Heart right ventricle (tissue), 16 donors: ENCODE data around the gene UBE2QL1. TPM values are rescaled to one million over a fixed set of nuclear protein-coding genes. Genes with fewer than 3 reads are reported as not detected.

Experiments
- ATAC-seq, 8 donors: fragments of 200-7000 bp; cut with Tn5 transposase; one replicate each; pipeline ENCODE4 v1.9.1; 2020; ENCODE audit warnings: mild to moderate bottlenecking in 8 of 8, moderate library complexity in 8 of 8, moderate number of reproducible peaks in 1 of 8
- DNase-seq, 2 donors: peaks; one replicate each; pipeline ENCODE4 v3.0.0-alpha.2; 2020
- H3K27ac ChIP-seq, 10 donors: fragments of 200-600 bp; sonication (generic) in 2 of 10; one replicate each; pipeline versions ENCODE4 v1.5.0 to v1.8.0; 2020 to 2022; ENCODE audit warnings: mild to moderate bottlenecking in 3 of 10
- H3K27me3 ChIP-seq, 7 donors: fragments of 200-600 bp; one replicate each; pipeline ENCODE4 v1.8.0; 2021 to 2022; ENCODE audit warnings: mild to moderate bottlenecking in 2 of 7
- H3K36me3 ChIP-seq, 9 donors: fragments of 200-600 bp; sonication (generic) in 1 of 9; one replicate each; pipeline versions ENCODE4 v1.5.0 to v1.8.0; 2020 to 2022; ENCODE audit warnings: mild to moderate bottlenecking in 2 of 9
- H3K4me1 ChIP-seq, 9 donors: fragments of 200-600 bp; sonication (generic) in 1 of 9; one replicate each; pipeline versions ENCODE4 v1.5.0 to v1.8.0; 2020 to 2022; ENCODE audit warnings: mild to moderate bottlenecking in 4 of 9
- H3K4me3 ChIP-seq, 10 donors: fragments of 200-600 bp; sonication (generic) in 2 of 10; one replicate each; pipeline versions ENCODE4 v1.5.0 to v1.8.0; 2020 to 2022; ENCODE audit warnings: mild to moderate bottlenecking in 7 of 10, moderate library complexity in 2 of 10
- H3K9me3 ChIP-seq, 11 donors: fragments of 200-600 bp in 10 of 11; sonication (generic) in 2 of 11; one replicate each; pipeline versions ENCODE4 v1.5.0 to v1.8.0; 2013 to 2022; ENCODE audit warnings: mild to moderate bottlenecking in 2 of 11, control low read depth in 1 of 11, moderate library complexity in 1 of 11
- WGBS, 2 donors: extraction: QIAGEN DNeasy Blood & Tissue Kit; methylation state at CpG; one replicate each; pipeline ENCODE4 v1.1.7; 2013; ENCODE audit warnings: inconsistent platforms in 1 of 2; 5-methylcytosine and 5-hydroxymethylcytosine counted together
- intact Hi-C, 10 donors: fragments of 100-400 bp; cut with DNase I; formaldehyde crosslinking; loops; one replicate each; pipeline versions ENCODE4 v1.11.1 to v1.14.2; 2022
- polyA plus RNA-seq, 2 donors: library from polyadenylated mRNA; stranded (reverse); fragments of 200-250 nt; gene quantifications; one replicate each; pipeline ENCODE4 v1.2.3, GENCODE V29; 2013
- total RNA-seq, 10 donors: library from RNA; stranded (reverse); fragmentation: NEBNext Ultra II Directional in 3 of 10; extraction: Animal tissue kit (Norgen Biotek cat#: 25700) in 3 of 10; gene quantifications; one replicate each; pipeline versions ENCODE4 v1.2.1 to v1.2.4, GENCODE V29; 2021 to 2023
- TF ChIP-seq, protein P1 (sequence below), 9 donors: fragments of 200-600 bp; sonication (generic) in 2 of 9; IDR thresholded peaks; one replicate each; pipeline versions ENCODE4 v1.5.0 to v1.8.0; 2021 to 2022; ENCODE audit warnings: antibody characterized with exemption in 9 of 9, mild to moderate bottlenecking in 5 of 9, moderate library complexity in 1 of 9
- donor health status: Arrhythmogenic right ventricular cardiomyopathy.
- donor health status: ischemic (EF 13 %, LVEDD 7.1; RV severe dilation, severe dysfunction).
- donor health status: healthy with polysubstance abuse.
- donor health status: DM: no; HTN: yes; CAD: no.
- donor health status: DM: no; HTN: no; CAD: no.
- donor health status: ischemic (EF 25% LVEDD 6.9; RV normal size, moderate dysfunction).
- donor health status: ischemic (EF 25% LVEDD 5.7; RV mildly dilated, moderate dysfunction).
- donor health status: healthy.
- donor health status: DM: yes; HTN: yes; CAD: no.
- donor health status: Ischemic cardiomyopathy.
- donor health status: ischemic (EF 35%, LVEDD 5.7; RV mildly dilated, moderate dysfunction).
- donor health status: nonischemic (EF 11% LVEDD 7.7; RV severe dilation, severe dysfunction).
- donor health status: DM: yes; HTN: yes; CAD: no.
- donor health status: PGD.
- donor health status: ischemic (EF 29% LVEDD 5.4; RV normal size, mild dysfunction).
- donor health status: nonischemic (EF 23%, LVEDD 6.1; RV moderate dilation, normal function).

Gene UBE2QL1
- total and polyA plus RNA-seq, 12 donors, result 8.9 to 26.3 (median 18.1) TPM

DNA sequence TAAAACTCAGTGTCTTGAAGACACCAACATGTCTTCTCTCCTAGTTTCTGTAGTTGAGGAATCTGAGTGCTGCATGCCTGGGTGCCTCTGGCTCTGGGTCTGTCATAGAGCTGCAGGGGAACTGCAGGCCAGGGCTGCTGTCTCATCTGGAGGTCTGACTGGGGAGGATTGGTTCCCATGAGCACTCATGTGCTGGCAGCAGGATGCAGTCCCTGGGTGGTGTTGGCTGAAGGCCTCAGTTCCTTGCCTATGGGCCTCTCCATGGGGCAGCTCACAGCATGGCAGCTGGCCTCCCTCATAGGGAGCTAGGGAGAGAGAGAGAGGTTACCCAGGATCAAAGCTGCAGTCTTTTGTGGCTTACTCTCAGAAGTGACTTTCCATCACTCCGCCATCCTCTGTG lies 22.6 kb downstream of the UBE2QL1 start:
- DNase-seq, result no peak
- Histone ChIP-seq H3K27me3 (peaks cover 0 to 4% (median 0%) of the 10 kb centered on the region in 7 donors), H3K9me3 (peaks cover 0 to 6% (median 0%) of the 10 kb centered on the region in 11 donors), H3K4me3 (no peak overlapping the region), H3K36me3 (no peaks in the 10 kb centered on the region), H3K27ac (peak overlapping the region in 1 of 10 donors; percentile 49), H3K4me1 (peaks cover 0 to 73% (median 17%) of the 10 kb centered on the region in 9 donors)
- WGBS, 2 donors, result 91 to 96% methylated on average over 1 of the region's 1 CpG
- ATAC-seq, result no peak
- TF ChIP-seq, protein P1, sequence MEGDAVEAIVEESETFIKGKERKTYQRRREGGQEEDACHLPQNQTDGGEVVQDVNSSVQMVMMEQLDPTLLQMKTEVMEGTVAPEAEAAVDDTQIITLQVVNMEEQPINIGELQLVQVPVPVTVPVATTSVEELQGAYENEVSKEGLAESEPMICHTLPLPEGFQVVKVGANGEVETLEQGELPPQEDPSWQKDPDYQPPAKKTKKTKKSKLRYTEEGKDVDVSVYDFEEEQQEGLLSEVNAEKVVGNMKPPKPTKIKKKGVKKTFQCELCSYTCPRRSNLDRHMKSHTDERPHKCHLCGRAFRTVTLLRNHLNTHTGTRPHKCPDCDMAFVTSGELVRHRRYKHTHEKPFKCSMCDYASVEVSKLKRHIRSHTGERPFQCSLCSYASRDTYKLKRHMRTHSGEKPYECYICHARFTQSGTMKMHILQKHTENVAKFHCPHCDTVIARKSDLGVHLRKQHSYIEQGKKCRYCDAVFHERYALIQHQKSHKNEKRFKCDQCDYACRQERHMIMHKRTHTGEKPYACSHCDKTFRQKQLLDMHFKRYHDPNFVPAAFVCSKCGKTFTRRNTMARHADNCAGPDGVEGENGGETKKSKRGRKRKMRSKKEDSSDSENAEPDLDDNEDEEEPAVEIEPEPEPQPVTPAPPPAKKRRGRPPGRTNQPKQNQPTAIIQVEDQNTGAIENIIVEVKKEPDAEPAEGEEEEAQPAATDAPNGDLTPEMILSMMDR (IDR thresholded peaks at IDR 0.05), result no peak
- intact Hi-C loops, result no loop called here

DNA sequence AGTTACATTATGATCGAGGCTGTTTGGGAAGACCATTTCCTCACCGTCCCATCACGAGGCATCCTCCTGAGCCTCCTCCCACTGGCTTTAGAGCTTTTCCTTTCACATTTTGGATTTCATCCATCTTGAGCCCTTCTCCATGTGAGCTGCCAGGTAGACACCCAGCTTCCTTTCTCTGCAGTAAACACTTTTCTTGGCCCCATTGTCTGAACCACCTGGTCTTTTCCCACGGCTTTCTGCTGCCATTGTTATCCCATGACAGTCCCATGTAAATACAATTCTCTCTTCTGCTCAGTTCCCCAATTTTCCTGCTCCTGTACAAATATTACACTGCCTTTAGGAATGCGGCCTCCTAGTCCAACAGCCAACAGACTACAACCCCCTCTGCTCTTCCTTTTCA lies 24.1 kb downstream of the UBE2QL1 start:
- peak overlapping the region in 4 of 10 donors; percentile 12 to 44 (median 24) for H3K27ac ChIP-seq
- no peak for DNase-seq
- H3K36me3 ChIP-seq, result no peaks in the 10 kb centered on the region
- peaks cover 0 to 68% (median 11%) of the 10 kb centered on the region in 9 donors for H3K4me1 ChIP-seq
- intact Hi-C loops, result no loop called here
- TF ChIP-seq, protein P1 (IDR thresholded peaks at IDR 0.05), result no peak
- no peak overlapping the region for H3K4me3 ChIP-seq
- peaks cover 0 to 4% (median 0%) of the 10 kb centered on the region in 7 donors for H3K27me3 ChIP-seq
- WGBS, 2 donors, result 60 to 61% methylated on average over 5 of the region's 5 CpGs
- ATAC-seq, result no peak
- peaks cover 0 to 6% (median 0%) of the 10 kb centered on the region in 11 donors for H3K9me3 ChIP-seq

DNA sequence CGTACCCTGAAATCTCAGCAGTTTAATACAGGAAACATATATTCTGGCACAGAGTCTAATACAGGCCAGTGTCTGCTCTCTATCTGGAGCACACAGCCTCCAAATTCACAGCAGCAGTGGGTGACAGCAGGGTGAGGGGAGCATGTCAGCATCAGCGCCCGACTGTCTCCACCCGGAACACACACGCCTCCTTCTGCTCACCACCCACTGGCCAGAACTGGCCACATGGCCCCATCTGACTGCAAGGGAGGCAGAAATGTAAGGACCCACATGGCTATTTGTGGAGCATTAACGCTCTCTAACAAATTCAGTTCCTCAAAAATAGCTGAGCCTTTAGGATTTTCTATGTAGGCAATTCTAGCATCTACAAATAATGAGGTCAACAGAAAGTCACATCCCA lies 24.6 kb downstream of the UBE2QL1 start:
- Histone ChIP-seq H3K36me3 (no peaks in the 10 kb centered on the region), H3K4me1 (peaks cover 0 to 64% (median 11%) of the 10 kb centered on the region in 9 donors), H3K27ac (peak overlapping the region in 5 of 10 donors; percentile 3 to 44 (median 22)), H3K27me3 (peaks cover 0 to 4% (median 0%) of the 10 kb centered on the region in 7 donors), H3K9me3 (peaks cover 0 to 6% (median 0%) of the 10 kb centered on the region in 11 donors), H3K4me3 (no peak overlapping the region)
- DNase-seq (peak in 1 of 2 donors; percentile 36), ATAC-seq (peak; percentile 70 to 90 (median 83))
- TF ChIP-seq, protein P1 (IDR thresholded peaks at IDR 0.05), result no peak
- intact Hi-C loops, result no loop called here
- WGBS, 2 donors, result 53 to 59% methylated on average over 6 of the region's 6 CpGs

DNA sequence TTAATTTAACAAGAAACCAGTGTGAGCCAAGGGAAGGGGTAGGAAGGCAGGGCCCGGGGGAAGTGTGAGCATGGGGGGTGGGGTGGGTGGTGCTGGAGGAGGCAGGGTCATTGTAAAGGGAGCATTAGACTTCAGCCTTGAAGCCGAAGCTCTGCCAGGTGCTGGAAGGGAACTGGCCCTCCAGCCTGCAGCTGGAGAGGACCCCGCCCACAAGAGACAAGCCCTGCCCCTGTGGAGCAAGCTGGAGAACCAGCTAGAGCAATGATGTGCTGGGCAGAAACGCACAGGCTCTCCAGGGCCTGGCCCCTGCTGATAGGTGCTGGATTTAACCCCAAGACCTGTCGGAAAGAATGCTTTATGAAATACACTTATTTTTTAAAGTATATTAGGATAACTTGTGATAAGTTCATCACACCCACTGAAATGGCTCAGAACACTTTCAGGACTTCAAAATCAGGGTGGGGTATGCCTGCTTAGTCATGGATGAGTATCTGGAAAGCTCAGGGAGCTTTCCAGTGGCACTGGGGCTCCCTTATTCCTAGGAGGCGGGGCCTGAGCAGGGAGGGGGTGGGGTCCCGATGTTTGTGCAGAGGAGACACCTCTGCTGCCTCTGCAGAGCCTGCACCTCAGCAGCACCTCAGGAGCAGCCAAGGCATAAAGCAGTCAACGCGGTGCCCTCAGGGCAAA lies 27.1 kb downstream of the UBE2QL1 start:
- Histone ChIP-seq H3K4me1 (peaks cover 0 to 47% (median 11%) of the 10 kb centered on the region in 9 donors), H3K4me3 (no peak overlapping the region), H3K36me3 (no peaks in the 10 kb centered on the region), H3K27me3 (no peaks in the 10 kb centered on the region), H3K9me3 (peaks cover 0 to 6% (median 0%) of the 10 kb centered on the region in 11 donors), H3K27ac (no peak overlapping the region)
- 49 to 53% methylated on average over 9 of the region's 9 CpGs for WGBS, 2 donors
- no peak for DNase-seq
- intact Hi-C loops, result no loop called here
- peak in 1 of 8 donors; percentile 6 for ATAC-seq
- TF ChIP-seq, protein P1 (IDR thresholded peaks at IDR 0.05), result no peak
